GM18507 (cell line): Measurements from ENCODE around the gene HYLS1.

ENCODE experiments used
- DNase-seq: peaks from one replicate; pipeline ENCODE4 v3.0.0; 2011; ENCODE audit warnings: low read depth; ENCODE audit not compliant: insufficient read length; ENCODE audit errors: extremely low spot score
- FAIRE-seq: peaks from 2 replicates; lab custom pipeline; 2011; peaks lifted over from hg19 to GRCh38; lab: Jason Lieb, UNC

Gene HYLS1

DNA sequence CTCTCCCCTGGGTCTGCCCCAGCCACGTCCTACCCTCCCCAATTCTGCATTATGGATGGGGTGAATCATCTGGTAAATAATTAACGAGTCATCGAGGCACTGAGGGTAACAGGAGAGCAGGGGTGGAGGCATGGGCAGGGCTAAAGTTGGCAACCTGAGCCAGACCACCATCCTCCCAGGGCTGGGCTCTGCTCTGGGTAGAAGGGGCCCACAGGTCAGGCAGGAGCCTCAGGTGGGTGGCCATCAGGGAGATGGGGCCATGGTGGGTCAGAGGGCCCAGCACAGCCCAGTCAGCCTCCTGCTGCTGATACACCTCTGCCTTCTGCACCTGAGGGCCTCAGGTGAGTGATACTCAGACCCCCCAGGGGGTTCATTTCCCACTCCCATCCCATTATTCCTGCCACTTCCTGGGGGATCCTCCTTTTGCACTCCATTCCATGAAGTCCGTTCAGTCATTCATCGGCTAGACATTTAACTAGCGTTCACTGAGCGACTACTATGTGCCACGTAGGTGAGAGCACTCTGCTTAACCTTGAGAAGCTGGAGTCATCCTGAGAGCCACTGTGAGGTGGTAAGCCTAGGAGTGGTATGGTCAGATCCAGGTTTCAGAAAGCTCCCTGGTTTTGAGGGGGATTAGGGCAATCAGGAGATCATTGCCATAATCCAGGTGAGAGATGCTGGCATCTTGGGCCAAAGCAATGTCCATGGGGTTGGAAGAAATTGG lies 58.5 kb downstream of the HYLS1 start, which contains the start of gene VSIG10L2:
Gene VSIG10L2 (plus strand): TSS at position 248 of the 724 bp plus-strand sequence. CDS start 12 bp downstream, at position 260.
- no peak for DNase-seq
- no peak for FAIRE-seq

DNA sequence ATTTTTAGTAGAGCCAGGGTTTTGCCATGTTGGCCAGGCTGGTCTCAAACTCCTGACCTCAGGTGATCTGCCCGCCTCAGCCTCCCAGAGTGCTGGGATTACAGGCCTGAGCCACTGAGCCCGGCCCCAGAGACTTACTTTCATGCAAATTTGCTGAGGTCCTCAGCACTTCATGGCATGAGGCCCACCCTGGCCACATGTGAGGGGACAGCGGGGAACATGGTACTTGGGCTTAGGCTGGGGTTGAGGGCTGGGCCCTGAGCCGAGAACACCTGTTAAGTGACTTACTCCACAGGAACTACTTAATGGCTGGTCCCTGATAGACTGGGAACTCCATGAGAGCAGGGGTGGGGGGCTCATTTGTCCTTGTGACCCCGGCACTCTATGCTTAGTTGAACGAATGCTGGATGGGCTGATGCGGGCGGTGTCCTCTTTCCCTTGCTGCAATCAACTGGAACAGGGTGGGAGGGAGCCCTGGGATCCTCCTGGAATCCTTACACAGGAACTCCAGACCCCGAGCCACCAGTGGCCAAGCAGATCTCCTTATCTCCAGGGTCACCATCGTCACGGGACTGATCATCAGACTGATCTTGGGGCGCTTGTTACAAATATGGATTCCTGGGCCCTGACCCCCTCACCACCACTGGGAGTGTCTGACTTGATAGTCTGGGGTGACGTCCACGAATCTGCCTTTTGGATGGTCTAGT lies 59.4 kb downstream of the HYLS1 start:
- FAIRE-seq, result no peak
- DNase-seq, result no peak

DNA sequence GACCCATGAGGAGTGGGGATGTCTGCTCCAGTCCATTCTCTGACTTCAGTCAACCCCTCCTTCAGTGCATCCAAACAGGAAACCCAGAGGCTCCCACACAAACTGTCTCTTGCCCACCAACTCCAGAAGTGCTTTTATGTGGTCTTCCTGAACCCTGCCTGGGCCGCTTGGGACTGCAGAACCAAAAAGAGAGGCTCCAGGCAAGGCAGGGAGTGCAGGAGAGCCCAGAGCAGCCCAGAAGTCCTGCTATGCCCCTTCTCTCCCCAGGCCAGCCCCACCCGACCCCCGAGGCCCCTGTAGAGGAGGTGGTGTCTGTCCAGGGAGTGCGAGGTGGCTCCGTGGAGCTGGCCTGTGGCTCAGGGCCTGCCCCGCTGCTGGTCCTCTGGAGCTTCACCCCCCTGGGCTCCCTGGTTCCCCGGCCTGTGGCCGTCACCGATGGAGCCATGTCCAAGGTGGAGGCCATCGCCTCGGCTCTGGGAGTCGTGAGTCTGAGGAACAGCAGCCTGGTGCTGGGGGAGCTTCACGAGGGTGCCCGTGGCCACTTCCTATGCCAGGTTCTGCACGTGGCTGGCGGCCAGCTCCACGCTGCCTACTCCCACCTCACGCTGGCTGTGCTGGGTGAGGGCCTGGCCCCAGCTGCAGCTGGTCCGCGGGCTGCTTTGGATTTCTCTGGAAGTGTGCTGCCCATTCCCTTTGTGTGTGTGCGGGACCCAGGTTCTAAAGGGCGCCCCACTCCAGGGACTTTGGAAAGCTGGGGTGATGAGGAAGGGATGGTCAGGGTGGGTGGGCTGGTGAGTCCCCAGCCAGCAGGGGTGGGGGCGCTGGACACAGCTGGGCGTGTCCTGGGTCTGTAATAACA lies 60.2 kb downstream of the HYLS1 start:
- no peak for FAIRE-seq
- DNase-seq, result no peak

DNA sequence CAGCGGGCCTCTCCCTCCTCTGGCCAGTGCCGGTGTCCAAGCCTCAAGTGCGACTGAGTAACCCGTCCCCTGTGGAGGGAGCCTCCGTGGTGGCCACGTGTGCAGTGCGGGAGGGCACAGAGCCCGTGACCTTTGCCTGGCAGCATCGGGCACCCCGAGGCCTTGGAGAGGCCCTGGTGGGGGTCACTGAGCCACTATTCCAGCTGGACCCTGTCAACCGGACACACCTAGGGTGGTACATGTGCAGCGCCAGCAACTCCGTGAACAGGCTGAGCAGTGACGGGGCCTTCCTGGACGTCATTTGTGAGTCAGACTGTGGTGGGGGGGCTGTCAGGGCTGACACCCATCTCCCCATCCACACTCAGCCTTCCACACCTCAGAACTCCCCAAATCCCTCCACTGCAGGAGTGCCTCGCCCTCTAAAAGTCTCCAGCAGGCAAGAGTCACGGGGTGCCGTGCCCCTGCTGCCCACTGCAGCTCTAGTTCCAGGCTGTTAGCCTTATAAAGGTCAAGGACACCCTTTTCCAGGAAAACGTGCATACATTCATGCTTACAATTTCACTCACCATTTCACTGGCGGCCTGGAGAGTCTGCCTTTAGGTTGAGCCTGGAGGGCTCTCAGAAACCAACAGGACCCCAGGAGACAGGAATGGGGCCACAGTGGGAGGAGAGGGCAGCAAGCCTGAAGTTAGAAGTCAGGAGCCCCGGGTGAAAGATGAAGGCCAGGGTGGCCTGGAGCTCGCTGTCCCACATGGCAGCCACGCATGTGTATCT lies 61.0 kb downstream of the HYLS1 start:
- DNase-seq (no peak), FAIRE-seq (no peak)

DNA sequence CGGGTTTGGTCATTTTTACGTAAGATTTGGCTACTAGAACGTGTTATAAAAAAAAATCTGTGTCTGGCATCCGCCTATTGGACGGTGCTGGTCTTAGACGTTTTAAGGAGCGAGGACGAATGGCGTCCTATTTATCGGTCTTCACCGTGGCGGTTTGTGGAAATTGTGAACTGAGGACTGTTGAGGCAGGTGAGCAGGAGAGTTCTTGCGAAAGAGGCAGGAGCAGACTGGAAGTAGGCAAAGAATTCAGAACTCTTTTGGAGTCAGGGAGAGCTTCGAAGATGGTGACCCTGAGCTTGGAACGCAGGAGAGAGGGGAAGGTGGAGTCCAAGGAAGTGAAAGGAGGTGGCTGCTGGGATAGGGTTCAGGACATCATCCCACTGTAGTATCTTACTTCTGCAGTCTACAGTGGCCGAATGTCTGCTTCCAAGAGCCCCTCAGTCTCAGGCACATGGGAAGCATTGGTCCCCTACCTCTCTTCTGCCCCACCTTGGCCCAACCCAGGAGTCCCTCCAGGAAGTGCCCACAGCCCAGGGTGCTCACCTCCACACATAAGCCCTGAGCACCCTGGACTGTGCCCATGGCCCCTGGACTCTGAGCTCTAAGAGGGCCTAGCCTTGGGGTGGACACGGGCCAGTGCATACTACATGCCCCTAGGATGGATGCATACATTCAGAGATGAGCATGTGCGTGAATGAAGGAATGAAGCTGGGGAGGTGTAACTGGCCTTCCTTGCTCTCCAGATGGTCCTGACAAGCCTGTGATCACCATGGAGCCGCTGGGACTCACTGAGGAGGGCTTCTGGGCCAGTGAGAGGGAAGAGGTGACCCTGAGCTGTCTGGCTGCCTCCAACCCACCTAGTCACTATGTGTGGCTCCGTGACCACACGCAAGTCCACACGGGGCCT lies 62.1 kb downstream of the HYLS1 start:
- FAIRE-seq, result no peak
- no peak for DNase-seq

GRCh38 chr11:125950178-125950490 lies 62.7 kb downstream of the HYLS1 start:
- FAIRE-seq (no peak), DNase-seq (no peak)
